ENCODE data around the gene ERGIC1. TPM values are rescaled to one million over a fixed set of nuclear protein-coding genes. Genes with fewer than 3 reads are reported as not detected.
"Not testable (repeated sequence)": the region's sequence is repeated elsewhere in the genome, so short reads cannot be mapped to it uniquely, and the experiment has no call there.

Gene ERGIC1
- total RNA-seq, 2 donors from 2014 or later, result 228 to 380 TPM

DNA sequence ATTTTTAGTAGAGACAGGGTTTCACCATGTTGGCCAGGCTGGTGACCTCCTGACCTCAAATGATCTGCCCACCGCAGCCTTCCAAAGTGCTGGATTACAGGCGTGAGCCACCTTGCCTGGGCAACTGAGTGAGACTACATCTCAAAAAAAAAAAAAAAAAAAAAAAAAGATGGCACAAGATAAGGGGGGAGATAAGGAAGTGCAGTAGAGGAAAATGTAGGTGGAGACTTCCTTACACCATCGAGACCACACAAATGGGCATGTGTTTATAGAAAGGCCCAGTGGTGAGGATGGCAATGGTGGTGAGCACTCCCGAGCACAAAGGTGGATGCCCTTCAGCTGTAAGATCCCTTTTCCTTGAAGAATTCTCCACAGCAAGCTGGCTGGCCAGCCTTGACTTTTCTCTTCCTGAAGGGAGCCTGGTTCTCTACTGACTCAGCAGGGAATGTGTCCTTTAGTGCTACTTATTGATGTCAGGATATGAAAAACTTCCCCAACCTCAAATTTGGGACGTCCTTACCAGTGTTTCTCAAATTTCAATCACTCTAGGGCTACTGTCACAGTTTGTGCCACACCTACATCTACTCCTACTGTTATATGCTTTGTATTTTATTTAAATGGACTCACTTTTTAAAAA lies 28.2 kb downstream of the ERGIC1 start:
- H3K4me1 ChIP-seq (replicated peaks), result peaks cover 30% of the 10 kb centered on the region
- intact Hi-C loops (cut with DNase I), result no loop called here
- TF ChIP-seq POLR2A (IDR thresholded peaks at IDR 0.05) (no peak), POLR2AphosphoS5 (IDR thresholded peaks at IDR 0.05) (no peak)
- TF ChIP-seq, protein P1, sequence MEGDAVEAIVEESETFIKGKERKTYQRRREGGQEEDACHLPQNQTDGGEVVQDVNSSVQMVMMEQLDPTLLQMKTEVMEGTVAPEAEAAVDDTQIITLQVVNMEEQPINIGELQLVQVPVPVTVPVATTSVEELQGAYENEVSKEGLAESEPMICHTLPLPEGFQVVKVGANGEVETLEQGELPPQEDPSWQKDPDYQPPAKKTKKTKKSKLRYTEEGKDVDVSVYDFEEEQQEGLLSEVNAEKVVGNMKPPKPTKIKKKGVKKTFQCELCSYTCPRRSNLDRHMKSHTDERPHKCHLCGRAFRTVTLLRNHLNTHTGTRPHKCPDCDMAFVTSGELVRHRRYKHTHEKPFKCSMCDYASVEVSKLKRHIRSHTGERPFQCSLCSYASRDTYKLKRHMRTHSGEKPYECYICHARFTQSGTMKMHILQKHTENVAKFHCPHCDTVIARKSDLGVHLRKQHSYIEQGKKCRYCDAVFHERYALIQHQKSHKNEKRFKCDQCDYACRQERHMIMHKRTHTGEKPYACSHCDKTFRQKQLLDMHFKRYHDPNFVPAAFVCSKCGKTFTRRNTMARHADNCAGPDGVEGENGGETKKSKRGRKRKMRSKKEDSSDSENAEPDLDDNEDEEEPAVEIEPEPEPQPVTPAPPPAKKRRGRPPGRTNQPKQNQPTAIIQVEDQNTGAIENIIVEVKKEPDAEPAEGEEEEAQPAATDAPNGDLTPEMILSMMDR (IDR thresholded peaks at IDR 0.05), result no peak
- H3K9me3 ChIP-seq, result no peaks in the 10 kb centered on the region
- DNase-seq (ENCODE audit: low spot score), result no peak
- no peak overlapping the region for H3K4me3 ChIP-seq
- H3K27ac ChIP-seq, result peak overlapping the region; percentile 93 to 96
- 73% methylated on average over 5 of the region's 5 CpGs for WGBS
- no peaks in the 10 kb centered on the region for H3K36me3 ChIP-seq
- H3K27me3 ChIP-seq (replicated peaks; ENCODE audit: insufficient read depth), result no peaks in the 10 kb centered on the region

DNA sequence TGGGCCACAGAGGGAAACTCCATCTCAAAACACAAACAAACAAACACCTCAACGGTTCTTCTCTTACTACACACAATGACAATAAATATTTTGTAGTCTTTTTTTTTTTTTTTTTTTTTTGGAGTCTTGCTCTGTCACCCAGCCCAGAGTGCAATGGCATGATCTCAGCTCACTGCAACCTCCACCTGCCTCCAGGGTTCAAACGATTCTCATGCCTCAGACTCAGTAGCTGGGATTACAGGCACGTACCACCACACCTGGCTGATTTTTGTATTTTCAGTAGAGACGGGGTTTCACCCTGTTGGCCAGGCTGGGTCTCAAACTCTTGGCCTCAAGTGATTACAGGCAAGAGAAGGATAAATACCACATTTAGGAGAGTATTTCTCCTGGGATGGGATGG lies 30.1 kb downstream of the ERGIC1 start:
- H3K27ac ChIP-seq; DNase-seq (ENCODE audit: low spot score); intact Hi-C loops (cut with DNase I); H3K9me3 ChIP-seq; H3K27me3 ChIP-seq (replicated peaks; ENCODE audit: insufficient read depth); H3K36me3 ChIP-seq; H3K4me3 ChIP-seq: not testable (repeated sequence)
- H3K4me1 ChIP-seq (replicated peaks), result peaks cover 25% of the 10 kb centered on the region
- WGBS, result 73% methylated on average over 4 of the region's 4 CpGs

DNA sequence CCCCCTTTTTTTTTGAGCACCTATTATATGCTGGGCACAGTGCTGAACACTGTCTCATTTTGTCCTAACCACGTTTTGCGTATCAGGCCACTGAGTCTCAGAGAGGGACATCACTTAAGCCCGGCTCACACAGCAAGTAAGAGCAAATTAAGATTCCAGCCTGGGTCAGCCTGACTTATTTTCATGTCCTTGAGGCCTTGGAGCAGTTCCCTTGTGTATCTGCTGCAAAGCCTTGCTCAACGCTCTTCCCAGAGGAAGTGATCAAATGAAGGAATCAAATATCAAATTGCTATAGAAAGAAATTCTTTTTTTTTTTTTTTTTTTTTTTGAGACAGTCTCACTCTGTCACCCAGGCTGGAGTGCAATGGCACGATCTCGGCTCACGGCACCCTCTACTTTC lies 30.7 kb downstream of the ERGIC1 start:
- WGBS, result 93% methylated on average over 7 of the region's 7 CpGs
- no peak overlapping the region for H3K4me3 ChIP-seq
- no peak for TF ChIP-seq POLR2A (IDR thresholded peaks at IDR 0.05)
- TF ChIP-seq, protein P1 (IDR thresholded peaks at IDR 0.05), result no peak
- no peak for TF ChIP-seq POLR2AphosphoS5 (IDR thresholded peaks at IDR 0.05)
- H3K27ac ChIP-seq, result no peak overlapping the region
- no peaks in the 10 kb centered on the region for H3K27me3 ChIP-seq (replicated peaks; ENCODE audit: insufficient read depth)
- DNase-seq (ENCODE audit: low spot score), result no peak
- H3K4me1 ChIP-seq (replicated peaks), result peaks cover 20% of the 10 kb centered on the region
- intact Hi-C loops (cut with DNase I), result no loop called here
- no peaks in the 10 kb centered on the region for H3K9me3 ChIP-seq
- no peaks in the 10 kb centered on the region for H3K36me3 ChIP-seq

DNA sequence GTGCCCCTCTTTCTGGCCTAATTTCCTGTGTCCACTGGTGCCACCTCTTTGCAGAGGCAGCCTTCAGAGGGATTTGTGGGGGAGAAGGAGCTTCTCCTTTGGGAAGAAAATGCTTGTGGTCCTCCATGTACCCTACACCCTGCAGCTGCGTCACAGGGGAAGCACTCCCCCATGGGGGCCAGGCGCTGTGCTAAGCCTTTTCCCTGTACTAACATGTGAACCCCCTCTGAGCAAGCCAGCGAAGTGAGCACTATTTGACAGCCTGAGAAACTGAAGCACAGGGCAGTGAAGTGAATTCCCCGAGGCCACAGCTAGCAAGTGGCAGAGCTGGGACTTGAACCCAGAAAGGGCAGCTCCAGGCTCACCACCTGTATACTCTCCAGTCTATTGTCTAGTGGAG lies 32.3 kb downstream of the ERGIC1 start:
- TF ChIP-seq POLR2AphosphoS5 (IDR thresholded peaks at IDR 0.05) (no peak), POLR2A (IDR thresholded peaks at IDR 0.05) (no peak)
- TF ChIP-seq, protein P1 (IDR thresholded peaks at IDR 0.05), result no peak
- H3K4me1 ChIP-seq (replicated peaks), result peaks cover 24% of the 10 kb centered on the region
- 88% methylated on average over 4 of the region's 4 CpGs for WGBS
- peak overlapping the region; percentile 79 to 80 for H3K27ac ChIP-seq
- intact Hi-C loops (cut with DNase I), result loop anchor here (2.0 kb wide), 1 partner anchor 36 kb away; no protein-coding TSS in a partner anchor
- no peak for DNase-seq (ENCODE audit: low spot score)
- no peaks in the 10 kb centered on the region for H3K27me3 ChIP-seq (replicated peaks; ENCODE audit: insufficient read depth)
- no peaks in the 10 kb centered on the region for H3K36me3 ChIP-seq
- no peaks in the 10 kb centered on the region for H3K9me3 ChIP-seq
- H3K4me3 ChIP-seq, result no peak overlapping the region

DNA sequence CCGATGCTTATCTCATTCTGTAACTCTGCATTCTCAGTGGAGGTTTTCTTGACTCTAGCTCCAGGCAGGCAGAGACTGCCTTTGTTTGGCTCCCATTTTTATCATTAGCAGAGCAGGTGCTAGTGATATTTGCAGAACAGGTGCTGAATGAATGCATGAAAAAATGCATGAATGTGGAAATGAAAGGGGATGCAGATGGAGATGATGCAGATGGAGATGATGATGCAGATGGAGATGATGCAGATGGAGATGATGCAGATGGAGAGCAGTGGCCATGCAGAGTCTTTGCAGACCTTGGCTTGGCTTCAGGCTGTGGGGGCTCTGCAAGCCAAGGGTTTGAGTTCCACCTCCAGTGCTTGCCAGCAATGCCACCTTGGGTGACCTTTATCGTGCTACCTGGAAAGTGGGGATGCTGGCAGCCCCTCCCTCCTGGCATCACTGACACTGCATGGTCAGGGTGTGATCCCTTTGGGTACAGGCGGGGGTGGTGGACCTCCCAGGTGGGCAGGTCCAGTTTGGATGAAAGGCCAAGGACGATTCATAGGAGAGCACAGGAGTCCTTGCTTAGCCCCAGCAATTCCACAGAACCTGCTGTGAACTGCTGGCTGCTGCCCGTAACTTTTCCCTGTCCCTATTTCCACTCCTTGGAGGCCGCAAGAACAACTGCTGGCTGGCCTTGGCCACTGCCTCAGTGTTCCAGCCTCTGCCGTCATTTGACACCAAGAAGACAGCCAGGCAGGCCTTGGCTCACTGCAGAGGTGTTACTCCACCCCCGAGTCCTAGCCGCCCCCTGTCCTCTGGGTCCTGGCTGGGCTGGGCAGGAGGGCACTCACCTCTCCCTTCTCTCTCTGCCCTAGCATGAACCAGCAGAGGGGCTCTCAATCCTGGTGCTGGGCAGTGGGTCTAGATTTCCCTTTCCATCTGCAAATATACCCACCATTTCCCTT lies 33.0 kb downstream of the ERGIC1 start:
- no peak overlapping the region for H3K4me3 ChIP-seq
- peak overlapping the region; percentile 79 to 80 for H3K27ac ChIP-seq
- peaks cover 31% of the 10 kb centered on the region for H3K4me1 ChIP-seq (replicated peaks)
- intact Hi-C loops (cut with DNase I), result loop anchor here (2.0 kb wide), 1 partner anchor 36 kb away; no protein-coding TSS in a partner anchor
- DNase-seq (ENCODE audit: low spot score), result no peak
- no peaks in the 10 kb centered on the region for H3K27me3 ChIP-seq (replicated peaks; ENCODE audit: insufficient read depth)
- TF ChIP-seq, protein P1 (IDR thresholded peaks at IDR 0.05), result peak in 1 of 4 experiments; percentile 3
- no peak for TF ChIP-seq POLR2AphosphoS5 (IDR thresholded peaks at IDR 0.05)
- no peaks in the 10 kb centered on the region for H3K36me3 ChIP-seq
- H3K9me3 ChIP-seq, result no peaks in the 10 kb centered on the region
- WGBS, result 71% methylated on average over 9 of the region's 9 CpGs

Data from prostate gland (tissue), 2 donors.